C1 segment of cervical spinal cord (tissue), 14 donors: ENCODE measurements around the gene MSH3.
"Not testable (repeated sequence)": the region's sequence is repeated elsewhere in the genome, so short reads cannot be mapped to it uniquely, and the experiment has no call there.

Experiments used
- DNase-seq, 14 donors: peaks; one replicate each; lab custom pipeline; 2025; lab: John Stamatoyannopoulos, UW

MSH3 gene

GRCh38 chr5:80706835-80707447, 52.5 kb downstream of the MSH3 start:
- DNase-seq = no peak

DNA sequence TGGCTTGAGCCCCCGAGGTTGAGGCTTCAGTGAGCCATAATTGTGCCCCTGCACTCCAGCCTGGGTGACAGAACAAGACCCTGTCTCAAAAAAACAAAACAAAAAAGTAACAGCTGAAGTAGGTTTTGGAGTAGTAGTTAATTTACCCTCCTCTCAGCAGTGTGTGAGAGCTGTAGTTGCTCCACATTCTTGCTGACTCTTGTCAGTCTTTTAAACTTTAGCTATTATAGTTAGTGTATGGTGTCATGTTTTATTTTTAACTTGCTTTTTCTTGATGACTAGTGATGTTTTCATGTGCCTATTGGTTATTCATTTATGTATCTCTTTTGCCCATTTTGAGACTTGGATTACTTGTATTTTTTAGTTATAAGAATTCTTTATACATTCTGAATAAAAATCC, 53.2 kb downstream of the MSH3 start:
- no peak for DNase-seq

DNA sequence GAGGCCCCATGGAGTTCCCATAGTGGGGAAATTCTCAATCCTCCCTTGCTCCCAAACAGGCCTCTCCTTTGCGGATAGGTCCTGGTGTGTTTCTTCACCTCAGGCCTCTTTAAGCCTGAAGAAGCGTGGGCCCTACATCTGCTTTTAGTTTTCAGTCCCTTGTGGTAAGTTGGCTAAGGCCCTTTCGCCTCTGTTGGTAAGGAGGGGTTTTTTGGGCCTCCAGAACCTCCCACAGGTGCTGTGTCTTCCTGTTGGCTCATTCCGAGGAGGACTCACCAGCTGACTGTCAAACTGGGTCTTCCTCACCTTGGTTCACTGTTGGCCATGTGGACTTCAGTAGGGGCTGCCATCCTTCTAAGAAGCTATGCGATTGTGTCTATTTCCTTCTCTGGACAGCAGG, 56.8 kb downstream of the MSH3 start:
- no peak for DNase-seq

DNA sequence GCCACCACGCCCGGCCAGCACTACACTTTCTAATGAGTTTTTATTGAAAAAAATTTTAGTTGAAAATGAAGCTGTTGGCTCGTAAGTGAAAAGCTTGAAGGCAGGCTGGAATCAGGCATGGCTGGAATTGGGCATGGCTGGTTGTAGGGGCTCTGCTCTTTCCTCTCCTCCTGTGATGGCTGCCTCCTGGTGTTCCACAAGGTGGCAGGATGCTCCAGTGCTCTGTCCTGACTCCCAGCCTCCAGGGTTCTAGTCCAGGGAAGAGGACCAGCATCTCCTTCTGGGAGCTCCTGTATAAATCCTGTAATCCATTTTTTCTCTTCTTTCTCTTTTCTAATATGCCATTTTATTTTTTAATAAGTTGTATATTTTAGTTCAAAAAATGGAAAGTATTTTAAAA, 57.5 kb downstream of the MSH3 start:
- DNase-seq = peak in 1 of 14 donors; percentile 3

DNA sequence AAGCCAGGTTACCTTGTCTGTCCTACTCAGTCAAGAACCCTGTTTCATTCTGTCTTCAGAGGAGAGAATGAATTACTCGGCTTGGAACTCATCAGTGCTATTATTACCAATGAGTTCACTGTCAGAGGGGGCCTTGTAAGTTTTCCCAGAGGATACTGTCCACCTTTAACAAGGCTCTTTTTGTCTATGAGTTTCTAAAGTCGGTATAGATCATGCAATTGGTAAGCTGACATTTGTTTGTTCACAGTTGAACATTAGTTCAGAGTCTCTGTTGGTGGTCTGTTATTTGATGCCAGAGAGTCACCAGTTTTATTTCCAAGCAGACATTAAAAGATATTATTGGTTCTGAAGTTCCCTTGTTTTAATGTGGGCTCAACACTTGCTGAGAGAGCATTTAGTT, 58.5 kb downstream of the MSH3 start:
- no peak for DNase-seq

DNA sequence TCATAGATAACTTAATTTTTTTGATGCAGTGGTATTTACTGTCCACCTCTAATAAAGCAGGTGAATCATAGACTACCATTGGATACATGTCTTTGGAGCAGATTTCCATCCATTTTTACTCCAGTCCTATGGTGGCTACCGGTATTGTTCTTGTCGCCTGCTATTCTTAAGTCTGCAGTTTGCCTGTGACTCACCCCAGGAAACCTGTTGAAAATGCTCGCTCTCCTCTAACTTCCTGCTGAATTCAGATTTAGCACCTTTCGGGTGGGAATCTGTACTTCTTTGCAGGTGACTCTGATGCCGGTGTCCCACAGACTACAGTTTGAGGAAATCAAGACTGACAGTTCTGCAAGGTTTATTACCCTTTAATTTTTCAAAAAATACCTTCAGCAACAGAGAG, 59.2 kb downstream of the MSH3 start:
- no peak for DNase-seq

DNA sequence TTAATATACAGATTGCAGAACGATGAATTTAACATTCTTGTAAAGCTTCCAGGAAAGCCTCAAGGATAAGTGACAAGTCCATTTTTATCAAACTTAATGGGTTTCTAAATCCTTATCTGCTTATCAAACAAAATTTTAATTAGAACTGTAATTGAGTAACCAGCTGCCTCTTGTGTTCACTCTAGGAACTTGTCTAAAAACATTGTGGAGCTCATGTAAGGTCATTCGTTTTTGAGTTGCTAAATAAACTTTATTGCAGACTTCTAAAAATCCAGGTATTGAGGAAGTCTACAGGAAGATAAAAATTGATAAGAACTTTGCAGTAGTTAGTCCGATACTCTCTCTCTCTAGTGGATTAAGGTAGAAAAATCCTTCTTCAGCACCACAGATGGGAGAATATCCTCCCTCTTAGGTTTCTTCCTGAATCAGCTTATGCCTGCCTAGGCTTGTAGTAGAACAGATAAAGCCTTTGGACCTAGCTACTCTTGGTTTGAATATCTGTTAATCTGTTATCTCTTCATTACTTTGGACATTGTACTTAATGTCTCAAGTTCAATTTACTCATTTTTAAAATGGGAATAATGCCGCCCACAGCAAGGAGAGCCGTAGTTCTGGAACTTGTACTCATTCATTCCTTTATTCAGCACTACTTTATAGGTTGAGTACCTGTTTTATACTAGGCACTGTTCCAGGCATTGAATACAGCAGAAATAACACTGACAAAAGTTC, 60.3 kb downstream of the MSH3 start:
- no peak for DNase-seq

- DNase-seq = no peak
Measured at GRCh38 chr5:80715887-80716286, 61.4 kb downstream of the MSH3 start.

- no peak for DNase-seq
Measured at GRCh38 chr5:80720181-80720580, 65.7 kb downstream of the MSH3 start.

DNA sequence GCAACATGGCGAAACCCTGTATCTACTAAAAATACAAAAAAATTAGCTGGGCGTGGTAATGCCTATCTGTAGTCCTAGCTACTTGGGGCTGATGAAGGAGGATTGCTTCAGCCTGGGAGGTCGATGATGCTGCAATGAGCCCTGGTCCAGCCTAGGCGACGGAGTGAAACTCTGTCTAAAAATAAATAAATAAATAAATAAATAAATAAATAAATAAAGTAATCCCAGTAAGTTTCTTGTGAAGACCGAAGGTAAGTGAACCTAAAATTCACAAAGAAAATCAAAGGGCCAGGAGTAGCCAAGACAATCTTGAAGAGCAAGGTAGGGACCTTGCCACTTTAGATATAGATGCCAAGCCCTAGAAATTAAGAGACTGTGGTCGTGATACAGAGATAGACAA, 68.5 kb downstream of the MSH3 start:
- no peak for DNase-seq

DNA sequence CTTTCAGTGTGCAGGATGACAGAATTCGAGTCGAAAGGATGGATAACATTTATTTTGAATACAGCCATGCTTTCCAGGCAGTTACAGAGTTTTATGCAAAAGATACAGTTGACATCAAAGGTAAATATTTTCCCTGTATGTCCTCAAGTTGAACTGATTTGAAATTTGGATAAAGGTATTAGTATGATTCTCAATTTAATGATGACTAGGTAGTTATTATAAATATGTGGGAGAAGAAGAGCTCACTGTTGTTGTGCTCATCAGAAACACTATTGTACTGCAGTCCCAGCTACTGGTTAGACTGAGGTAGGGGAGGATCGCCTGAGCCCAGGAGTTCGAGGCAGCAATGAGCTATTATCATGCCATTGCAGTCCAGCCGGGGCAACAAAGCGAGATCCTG, 71.0 kb downstream of the MSH3 start:
- no peak for DNase-seq

- DNase-seq = no peak
Measured at GRCh38 chr5:80736730-80737129, 82.3 kb downstream of the MSH3 start.

DNA sequence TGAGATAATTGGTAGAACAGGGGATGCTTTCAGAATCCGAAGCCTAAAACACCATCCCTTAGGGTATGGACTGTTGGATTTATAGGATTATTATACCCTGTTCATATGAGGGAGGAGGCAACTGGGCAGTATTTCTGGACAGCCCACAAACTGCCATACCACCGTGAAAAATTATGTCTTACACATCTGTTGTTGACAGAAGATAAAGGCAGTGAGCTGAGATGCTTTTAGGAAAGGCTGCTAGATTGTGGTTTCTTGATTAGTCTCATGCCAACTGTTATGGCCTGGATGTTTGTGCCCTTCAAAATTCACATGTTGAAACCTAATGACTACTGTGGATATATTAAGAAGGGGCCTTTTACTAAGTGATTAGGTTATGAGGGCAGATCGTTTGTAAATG, 84.0 kb downstream of the MSH3 start:
- no peak for DNase-seq

DNA sequence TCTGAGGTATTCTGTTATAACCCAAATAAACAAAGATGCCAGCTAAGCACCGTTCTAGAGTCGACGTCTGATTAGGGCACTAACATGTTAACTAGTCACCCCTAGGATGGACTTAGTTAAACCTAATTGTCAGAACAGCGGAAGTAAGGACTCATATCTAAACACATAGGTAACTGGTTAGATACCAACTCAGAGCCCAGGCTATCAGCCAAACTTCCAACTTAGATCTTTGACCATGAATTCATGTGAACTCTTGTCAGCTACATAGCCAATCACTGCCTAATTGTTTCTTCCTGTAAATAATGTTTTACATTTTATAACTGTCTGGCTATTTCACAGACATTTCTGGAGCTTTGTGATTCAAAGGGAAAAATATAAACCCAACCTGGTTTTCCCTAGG, 84.6 kb downstream of the MSH3 start:
- no peak for DNase-seq

DNA sequence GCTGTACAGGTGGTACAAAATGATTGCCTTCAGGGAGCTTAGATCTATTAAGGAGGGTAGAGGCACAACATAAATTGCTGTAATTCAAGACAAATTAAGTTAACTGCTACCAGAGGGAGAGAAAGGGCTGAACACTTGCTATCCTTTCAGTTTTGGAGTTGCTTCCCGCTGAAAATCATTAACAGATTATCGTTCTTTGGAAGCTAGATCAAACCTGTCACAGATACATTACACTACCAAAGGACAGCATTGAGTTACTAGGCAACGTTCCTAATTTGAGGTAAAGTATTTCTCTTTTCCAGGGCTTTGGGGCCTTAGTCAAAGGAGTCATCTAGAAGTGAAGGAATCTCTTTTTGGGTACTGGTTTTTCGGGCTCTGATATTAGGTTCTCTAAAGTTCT, 85.0 kb downstream of the MSH3 start:
- no peak for DNase-seq

- DNase-seq = no peak
Measured at GRCh38 chr5:80739898-80740297, 85.4 kb downstream of the MSH3 start.

DNA sequence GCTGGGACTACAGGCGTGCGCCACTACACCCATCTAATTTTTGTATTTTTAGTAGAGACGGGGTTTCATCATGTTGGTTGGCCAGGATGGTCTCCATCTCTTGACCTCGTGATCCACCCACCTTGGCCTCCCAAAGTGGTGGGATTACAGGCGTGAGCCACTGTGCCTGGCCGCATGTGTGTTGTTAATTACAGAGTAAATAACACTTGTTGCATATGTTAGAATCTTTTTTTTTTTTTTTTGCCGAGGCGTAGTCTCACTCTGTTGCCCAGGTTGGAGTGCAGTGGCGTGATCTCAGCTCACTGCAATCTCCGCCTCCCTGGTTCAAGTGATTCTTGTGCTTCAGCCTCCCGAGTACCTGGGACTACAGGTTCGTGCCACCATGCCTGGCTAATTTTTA, 86.0 kb downstream of the MSH3 start:
- not testable (repeated sequence) for DNase-seq

DNA sequence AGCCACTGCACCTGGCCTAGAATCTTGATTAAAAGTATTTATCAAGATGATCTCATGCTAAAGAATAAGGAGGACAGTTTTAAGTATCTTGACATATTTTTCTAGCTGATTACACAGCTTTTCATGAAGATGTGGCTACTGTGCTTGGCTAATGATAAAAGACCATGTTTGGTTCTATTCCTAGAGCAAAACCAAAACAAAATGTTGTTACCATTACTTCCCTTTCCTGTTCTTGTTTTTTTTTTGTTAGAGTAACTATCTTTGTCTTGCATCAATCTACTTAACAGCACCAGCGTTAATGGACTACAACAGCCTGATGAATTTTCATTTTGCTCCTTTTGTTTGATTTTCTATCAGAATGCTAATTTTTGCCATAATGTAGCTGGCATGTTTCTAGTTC, 86.5 kb downstream of the MSH3 start:
- DNase-seq = no peak

DNA sequence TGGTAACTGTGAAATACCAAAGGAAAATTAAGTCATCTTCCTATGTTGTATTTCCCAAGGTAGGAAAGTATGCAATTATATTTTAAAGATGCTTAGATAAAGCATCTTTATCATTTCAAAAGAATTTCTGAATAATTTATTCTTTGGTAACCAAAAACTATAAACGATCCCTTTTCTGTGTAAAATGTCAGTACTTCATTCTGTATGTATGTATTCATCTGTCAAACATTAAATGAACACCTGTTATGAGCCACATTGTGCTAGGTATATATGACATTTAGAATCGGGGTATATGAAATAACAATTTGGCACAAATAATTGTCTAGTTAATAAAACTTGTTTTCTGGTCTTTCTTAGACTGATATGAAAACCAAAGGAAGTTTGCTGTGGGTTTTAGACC, 89.7 kb downstream of the MSH3 start:
- no peak for DNase-seq

GRCh38 chr5:80745490-80745889, 91.0 kb downstream of the MSH3 start:
- no peak for DNase-seq

DNA sequence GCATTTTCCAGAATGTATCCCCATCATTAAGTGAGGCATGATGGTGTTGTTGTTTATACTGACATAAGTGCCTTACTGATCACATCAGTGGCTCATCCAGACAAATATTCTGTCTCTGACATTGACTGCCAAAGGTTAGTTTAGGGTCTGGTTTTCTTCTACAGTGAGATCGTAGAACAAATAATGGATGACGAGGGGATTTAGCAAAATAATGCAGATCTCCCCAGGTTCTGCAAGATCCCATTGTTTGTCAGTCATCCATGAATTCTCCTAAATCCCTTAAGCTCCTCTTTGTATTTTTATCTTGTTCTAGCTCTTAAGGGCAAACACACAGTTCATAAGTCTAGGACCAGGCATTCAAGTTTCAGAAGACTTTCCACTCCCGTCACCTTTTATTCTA, 93.5 kb downstream of the MSH3 start:
- DNase-seq = no peak

- no peak for DNase-seq
Measured at GRCh38 chr5:80752427-80752826, 98.0 kb downstream of the MSH3 start.

DNA sequence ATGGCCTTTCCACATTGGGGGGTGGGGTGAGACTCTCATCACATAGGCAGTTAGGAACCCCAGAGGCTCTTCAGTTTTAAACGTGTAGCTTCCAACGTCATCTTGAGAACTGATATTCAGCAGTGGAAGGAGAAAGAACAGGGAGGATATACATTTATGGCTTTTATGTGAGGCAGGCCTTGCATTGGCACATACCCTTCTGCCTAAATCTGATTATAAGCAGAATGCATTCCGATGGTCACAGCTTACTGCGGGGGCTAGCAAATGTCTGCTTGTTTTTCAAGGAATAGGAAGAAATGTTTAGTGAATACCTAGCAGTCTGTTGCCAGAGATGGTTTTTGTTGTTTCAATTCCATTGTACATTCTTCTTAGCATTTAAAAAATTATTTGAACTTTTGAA, 99.3 kb downstream of the MSH3 start:
- no peak for DNase-seq

GRCh38 chr5:80754900-80755299, 100.4 kb downstream of the MSH3 start:
- no peak for DNase-seq
